ENCODE measurements around the gene ELN. TPM values are rescaled to one million over a fixed set of nuclear protein-coding genes. Genes with fewer than 3 reads are reported as not detected.

Gene ELN
- total RNA-seq, 1 experiment from 2014 or later, result 0.26 TPM

DNA sequence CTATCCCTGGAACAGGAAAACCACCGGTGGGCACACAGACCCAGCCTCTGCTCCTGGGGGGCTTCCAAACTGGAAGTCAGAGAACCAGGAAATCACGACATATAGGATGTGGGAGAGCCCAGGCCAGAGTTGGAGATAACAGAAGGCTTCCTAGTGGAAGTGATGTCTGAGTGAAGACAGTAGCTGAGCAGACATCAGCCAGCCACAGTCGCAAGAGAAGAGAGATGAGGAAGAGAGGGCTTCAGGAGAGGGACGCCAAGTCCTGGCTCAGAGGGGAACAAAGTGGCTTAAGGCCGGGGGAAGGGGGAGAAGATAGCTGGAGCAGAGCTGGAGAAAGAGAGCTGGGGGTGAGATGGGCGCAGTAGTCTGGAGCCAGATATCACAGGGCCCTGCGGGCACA lies 30.9 kb upstream of the ELN start:
- no peak overlapping the region for H3K4me3 ChIP-seq (ENCODE audit: low read depth in 2 of 2, low read length in 2 of 2)
- ATAC-seq (no peak), DNase-seq (ENCODE audit: low read depth, low spot score) (no peak)
- no peaks in the 10 kb centered on the region for H3K27me3 ChIP-seq (ENCODE audit: control insufficient read depth, insufficient read depth, low read length)
- ChIA-PET POLR2A (no interaction called here), CTCF (interaction anchor here (0.7 kb wide), 2 partner anchors 75 to 124 kb away, joined by 4 to 11 read pairs; no protein-coding TSS in a partner anchor)
- in situ Hi-C loops (cut with HindIII; ENCODE audit: low pct_unique_long_range_greater_than_20kb, low sequenced_read_pairs) (no loop called here), intact Hi-C loops (cut with micrococcal nuclease; ENCODE audit: unreplicated experiment) (no loop called here)
- H3K4me1 ChIP-seq (ENCODE audit: control insufficient read depth, insufficient read depth, low read length), result no peaks in the 10 kb centered on the region
- no peaks in the 10 kb centered on the region for H3K36me3 ChIP-seq (ENCODE audit: control insufficient read depth, insufficient read depth, low read length)
- no peaks in the 10 kb centered on the region for H3K9me3 ChIP-seq (ENCODE audit: control insufficient read depth, insufficient read depth, low read depth, low read length)
- BruUV-seq (replicated peaks), result no TSS peak
- TF ChIP-seq, protein P1, sequence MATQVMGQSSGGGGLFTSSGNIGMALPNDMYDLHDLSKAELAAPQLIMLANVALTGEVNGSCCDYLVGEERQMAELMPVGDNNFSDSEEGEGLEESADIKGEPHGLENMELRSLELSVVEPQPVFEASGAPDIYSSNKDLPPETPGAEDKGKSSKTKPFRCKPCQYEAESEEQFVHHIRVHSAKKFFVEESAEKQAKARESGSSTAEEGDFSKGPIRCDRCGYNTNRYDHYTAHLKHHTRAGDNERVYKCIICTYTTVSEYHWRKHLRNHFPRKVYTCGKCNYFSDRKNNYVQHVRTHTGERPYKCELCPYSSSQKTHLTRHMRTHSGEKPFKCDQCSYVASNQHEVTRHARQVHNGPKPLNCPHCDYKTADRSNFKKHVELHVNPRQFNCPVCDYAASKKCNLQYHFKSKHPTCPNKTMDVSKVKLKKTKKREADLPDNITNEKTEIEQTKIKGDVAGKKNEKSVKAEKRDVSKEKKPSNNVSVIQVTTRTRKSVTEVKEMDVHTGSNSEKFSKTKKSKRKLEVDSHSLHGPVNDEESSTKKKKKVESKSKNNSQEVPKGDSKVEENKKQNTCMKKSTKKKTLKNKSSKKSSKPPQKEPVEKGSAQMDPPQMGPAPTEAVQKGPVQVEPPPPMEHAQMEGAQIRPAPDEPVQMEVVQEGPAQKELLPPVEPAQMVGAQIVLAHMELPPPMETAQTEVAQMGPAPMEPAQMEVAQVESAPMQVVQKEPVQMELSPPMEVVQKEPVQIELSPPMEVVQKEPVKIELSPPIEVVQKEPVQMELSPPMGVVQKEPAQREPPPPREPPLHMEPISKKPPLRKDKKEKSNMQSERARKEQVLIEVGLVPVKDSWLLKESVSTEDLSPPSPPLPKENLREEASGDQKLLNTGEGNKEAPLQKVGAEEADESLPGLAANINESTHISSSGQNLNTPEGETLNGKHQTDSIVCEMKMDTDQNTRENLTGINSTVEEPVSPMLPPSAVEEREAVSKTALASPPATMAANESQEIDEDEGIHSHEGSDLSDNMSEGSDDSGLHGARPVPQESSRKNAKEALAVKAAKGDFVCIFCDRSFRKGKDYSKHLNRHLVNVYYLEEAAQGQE (IDR thresholded peaks at IDR 0.05; ENCODE audit: insufficient read depth in 1 of 2, low read depth in 2 of 2, low read length in 1 of 2), result no peak
- TF ChIP-seq, protein P2, sequence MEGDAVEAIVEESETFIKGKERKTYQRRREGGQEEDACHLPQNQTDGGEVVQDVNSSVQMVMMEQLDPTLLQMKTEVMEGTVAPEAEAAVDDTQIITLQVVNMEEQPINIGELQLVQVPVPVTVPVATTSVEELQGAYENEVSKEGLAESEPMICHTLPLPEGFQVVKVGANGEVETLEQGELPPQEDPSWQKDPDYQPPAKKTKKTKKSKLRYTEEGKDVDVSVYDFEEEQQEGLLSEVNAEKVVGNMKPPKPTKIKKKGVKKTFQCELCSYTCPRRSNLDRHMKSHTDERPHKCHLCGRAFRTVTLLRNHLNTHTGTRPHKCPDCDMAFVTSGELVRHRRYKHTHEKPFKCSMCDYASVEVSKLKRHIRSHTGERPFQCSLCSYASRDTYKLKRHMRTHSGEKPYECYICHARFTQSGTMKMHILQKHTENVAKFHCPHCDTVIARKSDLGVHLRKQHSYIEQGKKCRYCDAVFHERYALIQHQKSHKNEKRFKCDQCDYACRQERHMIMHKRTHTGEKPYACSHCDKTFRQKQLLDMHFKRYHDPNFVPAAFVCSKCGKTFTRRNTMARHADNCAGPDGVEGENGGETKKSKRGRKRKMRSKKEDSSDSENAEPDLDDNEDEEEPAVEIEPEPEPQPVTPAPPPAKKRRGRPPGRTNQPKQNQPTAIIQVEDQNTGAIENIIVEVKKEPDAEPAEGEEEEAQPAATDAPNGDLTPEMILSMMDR (IDR thresholded peaks at IDR 0.05), result no peak
- no peak for TF ChIP-seq POLR2AphosphoS5 (IDR thresholded peaks at IDR 0.05; ENCODE audit: low read depth, low read length)
- no peak for TF ChIP-seq TCF7L2 (IDR thresholded peaks at IDR 0.05; ENCODE audit: low read depth, low read length)
- TF ChIP-seq SIN3A (IDR thresholded peaks at IDR 0.05; ENCODE audit: borderline replicate concordance, insufficient read depth, low read depth, low read length), result no peak
- H3K27ac ChIP-seq (ENCODE audit: low read length), result no peak overlapping the region

DNA sequence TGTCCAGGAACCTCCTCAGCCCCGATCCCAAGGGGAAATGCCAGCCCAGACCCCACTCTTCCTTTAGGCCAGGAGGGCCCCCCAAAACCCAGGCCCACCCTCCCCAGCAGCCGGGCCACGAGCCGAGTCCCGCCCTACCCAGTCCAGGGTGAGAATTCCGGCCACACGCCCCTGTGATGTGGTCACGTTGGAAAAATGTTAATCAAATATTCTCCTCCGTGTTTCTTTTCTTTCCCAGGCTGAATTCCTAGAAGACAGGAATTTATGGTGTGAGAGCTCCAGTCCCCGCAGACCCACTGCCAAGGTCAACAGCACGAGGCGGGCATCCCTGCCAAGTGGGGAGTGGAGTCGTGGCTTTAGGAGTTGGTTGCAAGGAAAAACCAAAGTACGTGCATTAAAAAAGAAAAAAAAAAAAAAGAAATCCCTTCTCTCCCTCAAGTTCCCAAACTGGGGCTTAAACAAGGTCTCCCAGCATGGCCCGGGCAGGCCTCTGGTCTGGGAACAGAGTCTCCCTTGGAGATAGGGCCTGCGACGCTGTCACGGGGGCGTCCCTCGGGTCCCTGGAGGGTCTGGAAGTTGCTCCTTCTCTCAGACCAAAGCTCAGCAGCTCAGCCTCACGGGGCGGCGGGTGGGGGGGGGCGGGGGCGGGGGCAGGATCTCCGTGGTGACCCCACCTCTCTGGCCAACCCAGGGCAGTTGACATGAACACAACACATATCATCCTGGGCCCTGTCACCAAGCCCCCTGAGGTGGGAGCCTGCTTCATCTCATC lies 28.1 kb upstream of the ELN start:
- TF ChIP-seq, protein P2 (IDR thresholded peaks at IDR 0.05), result no peak
- TF ChIP-seq TCF7L2 (IDR thresholded peaks at IDR 0.05; ENCODE audit: low read depth, low read length), result no peak
- no peak for TF ChIP-seq POLR2AphosphoS5 (IDR thresholded peaks at IDR 0.05; ENCODE audit: low read depth, low read length)
- TF ChIP-seq SIN3A (IDR thresholded peaks at IDR 0.05; ENCODE audit: borderline replicate concordance, insufficient read depth, low read depth, low read length), result no peak
- TF ChIP-seq, protein P1 (IDR thresholded peaks at IDR 0.05; ENCODE audit: insufficient read depth in 1 of 2, low read depth in 2 of 2, low read length in 1 of 2), result no peak
- Histone ChIP-seq H3K4me3 (ENCODE audit: low read depth in 2 of 2, low read length in 2 of 2) (no peak overlapping the region), H3K4me1 (ENCODE audit: control insufficient read depth, insufficient read depth, low read length) (no peaks in the 10 kb centered on the region), H3K27ac (ENCODE audit: low read length) (no peak overlapping the region), H3K9me3 (ENCODE audit: control insufficient read depth, insufficient read depth, low read depth, low read length) (no peaks in the 10 kb centered on the region), H3K36me3 (ENCODE audit: control insufficient read depth, insufficient read depth, low read length) (no peaks in the 10 kb centered on the region), H3K27me3 (ENCODE audit: control insufficient read depth, insufficient read depth, low read length) (no peaks in the 10 kb centered on the region)
- ATAC-seq (no peak), DNase-seq (ENCODE audit: low read depth, low spot score) (no peak)
- ChIA-PET POLR2A (no interaction called here), CTCF (interaction anchor here (0.6 kb wide), 1 partner anchor 202 kb away, joined by 3 read pairs; no protein-coding TSS in a partner anchor)
- intact Hi-C loops (cut with micrococcal nuclease; ENCODE audit: unreplicated experiment) (no loop called here), in situ Hi-C loops (cut with HindIII; ENCODE audit: low pct_unique_long_range_greater_than_20kb, low sequenced_read_pairs) (no loop called here)
- no TSS peak for BruUV-seq (replicated peaks)
